NCI-H1048 (cell line): ENCODE results near the gene PSMD4.

ENCODE experiments used
- DNase-seq: peaks from one replicate; lab custom pipeline; 2025; lab: John Stamatoyannopoulos, UW

The PSMD4 gene

GRCh38 chr1:151294742-151295462 lies 40.4 kb downstream of the PSMD4 start:
- no peak for DNase-seq

DNA sequence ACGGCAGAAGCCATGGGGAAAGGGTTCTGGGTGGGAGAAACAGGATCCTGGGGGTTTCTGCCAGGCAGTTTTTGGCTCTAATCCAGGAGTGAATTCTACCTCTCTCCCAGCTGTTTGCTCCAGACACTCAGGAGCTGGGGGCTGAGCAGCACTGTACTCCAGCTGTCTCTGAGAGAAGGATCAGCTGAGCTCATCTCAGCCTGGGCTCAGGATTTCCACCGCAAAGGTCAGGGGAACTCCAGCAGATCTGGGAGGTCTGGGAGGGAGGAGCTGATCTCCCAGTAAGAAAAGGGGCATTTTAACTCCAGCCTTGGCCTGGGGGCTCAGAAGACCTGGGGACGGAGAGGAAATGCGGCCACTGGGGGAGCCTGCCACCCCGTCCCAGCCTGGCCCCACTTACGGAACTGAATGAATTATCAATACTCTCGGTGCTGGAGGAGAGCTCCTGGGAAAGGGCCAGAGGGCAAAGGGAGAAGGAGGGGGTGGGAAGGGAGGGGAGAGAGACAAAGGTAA lies 55.3 kb downstream of the PSMD4 start:
- no peak for DNase-seq

GRCh38 chr1:151311011-151311410 lies 56.5 kb downstream of the PSMD4 start:
- DNase-seq = no peak

DNA sequence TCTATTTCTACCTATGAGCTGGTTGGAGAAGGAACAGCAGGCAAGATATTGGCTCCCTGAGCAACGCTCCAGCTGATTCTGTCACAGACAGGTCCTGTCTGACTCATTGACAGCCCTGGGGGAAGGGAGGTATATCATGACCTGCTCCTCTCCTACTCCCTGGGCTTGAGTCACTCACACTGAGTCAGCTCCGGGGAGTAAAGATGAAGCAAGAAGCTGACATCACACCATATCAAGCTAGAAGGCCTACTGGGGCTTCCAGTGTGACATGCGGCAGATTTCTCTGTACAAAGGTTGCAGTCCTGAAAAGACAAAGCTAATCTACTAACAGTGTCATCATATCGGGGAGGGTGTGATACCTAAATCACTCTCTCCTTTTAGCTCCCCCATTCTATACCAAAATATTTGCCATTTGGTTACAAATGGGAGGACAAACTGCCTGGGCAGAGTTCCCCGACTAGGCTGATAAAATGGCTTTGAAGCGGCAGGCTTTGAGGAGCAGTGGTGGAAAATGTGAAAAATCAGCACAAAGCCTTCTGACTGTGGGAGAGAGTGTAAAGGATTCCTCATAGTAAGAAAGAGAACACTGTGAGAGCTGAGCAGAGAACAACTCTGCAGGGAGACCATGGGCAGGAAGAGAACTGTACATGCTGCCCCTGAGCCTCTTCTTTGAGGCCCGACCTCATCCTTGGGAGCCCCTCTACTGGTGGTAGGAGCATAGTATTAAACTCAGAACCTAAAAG lies 57.2 kb downstream of the PSMD4 start:
- DNase-seq = no peak

DNA sequence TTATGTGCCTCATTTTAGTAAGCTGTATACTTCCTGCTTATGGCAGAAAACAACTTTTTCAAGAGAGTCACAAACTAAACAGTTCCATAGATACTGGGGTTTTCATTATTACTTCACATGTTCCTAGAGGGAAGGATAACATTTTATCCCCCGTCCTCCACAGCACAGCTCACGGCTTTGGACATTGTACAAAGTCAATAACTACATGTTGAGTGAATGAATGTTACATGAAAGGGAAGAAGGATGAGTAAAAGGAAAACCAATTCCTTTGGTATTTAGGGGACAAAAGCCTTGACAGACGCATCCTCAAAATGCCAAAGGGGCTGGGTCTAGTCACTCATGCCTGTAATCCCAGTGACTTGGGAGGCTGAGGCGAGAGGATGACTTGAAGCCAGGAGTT lies 57.9 kb downstream of the PSMD4 start:
- no peak for DNase-seq

GRCh38 chr1:151312826-151313225 lies 58.3 kb downstream of the PSMD4 start:
- DNase-seq = no peak

- DNase-seq = no peak
Observed at GRCh38 chr1:151313501-151313900, 59.0 kb downstream of the PSMD4 start.

GRCh38 chr1:151314137-151314875 lies 59.8 kb downstream of the PSMD4 start:
- DNase-seq = no peak

- no peak for DNase-seq
Observed at GRCh38 chr1:151315565-151316235, 61.2 kb downstream of the PSMD4 start.
